Neural progenitor cell (in vitro differentiated cells): ENCODE data around the gene PNMA8A. TPM values are rescaled to one million over a fixed set of nuclear protein-coding genes. Genes with fewer than 3 reads are reported as not detected.

Experiments
- DNase-seq: peaks from one replicate; pipeline ENCODE4 v3.0.0-alpha.2; 2016; ENCODE audit warnings: low spot score
- H2AFZ ChIP-seq: fragments of 200-600 bp; sonication (generic); replicated peaks from 2 replicates; pipeline ENCODE4 v1.6.1; 2016; ENCODE audit warnings: antibody characterized with exemption
- H3F3A ChIP-seq: fragments of 200-600 bp; sonication (generic); 2 replicates; pipeline ENCODE4 v1.6.1; 2016; ENCODE audit warnings: antibody characterized with exemption, low read depth
- H3K27ac ChIP-seq: fragments of 200-600 bp; sonication (generic); 2 replicates; pipeline ENCODE4 v1.5.1; 2016; ENCODE audit warnings: mild to moderate bottlenecking
- H3K27me3 ChIP-seq: fragments of 200-600 bp; sonication (generic); 2 replicates; pipeline ENCODE4 v1.6.1; 2016; ENCODE audit warnings: mild to moderate bottlenecking, moderate library complexity
- H3K36me3 ChIP-seq: fragments of 200-600 bp; sonication (generic); 2 replicates; pipeline ENCODE4 v1.5.1; 2016
- H3K4me1 ChIP-seq: fragments of 200-600 bp; sonication (generic); 2 replicates; pipeline ENCODE4 v1.6.1; 2016; ENCODE audit warnings: mixed run types
- H3K4me2 ChIP-seq: fragments of 200-600 bp; sonication (generic); 2 replicates; pipeline ENCODE4 v1.6.1; 2016
- H3K4me3 ChIP-seq: fragments of 200-600 bp; sonication (generic); 2 replicates; pipeline ENCODE4 v1.5.1; 2016
- H3K79me2 ChIP-seq: fragments of 200-600 bp; sonication (generic); 2 replicates; pipeline ENCODE4 v1.6.1; 2016; ENCODE audit warnings: low read depth
- H3K9ac ChIP-seq: fragments of 200-600 bp; sonication (generic); 2 replicates; pipeline ENCODE4 v1.6.1; 2016
- H3K9me3 ChIP-seq: fragments of 200-600 bp; sonication (generic); 2 replicates; pipeline ENCODE4 v1.5.1; 2016; ENCODE audit warnings: low read depth
- H4K20me1 ChIP-seq: fragments of 200-600 bp; sonication (generic); 2 replicates; pipeline ENCODE4 v1.6.1; 2016; ENCODE audit warnings: low read depth
- H3K27ac Mint-ChIP-seq: 3 replicates; pipeline ENCODE4 v1.8.0; 2021; ENCODE audit warnings: mixed read lengths
- H3K27me3 Mint-ChIP-seq: 2 replicates; pipeline ENCODE4 v1.8.0; 2022; ENCODE audit warnings: low read depth, mild to moderate bottlenecking, inconsistent platforms, moderate library complexity, mixed read lengths; ENCODE audit not compliant: insufficient read depth
- H3K36me3 Mint-ChIP-seq: 3 replicates; pipeline ENCODE4 v1.8.0; 2021; ENCODE audit warnings: mixed read lengths
- H3K4me1 Mint-ChIP-seq: 3 replicates; pipeline ENCODE4 v1.8.0; 2021; ENCODE audit warnings: mixed read lengths
- H3K4me3 Mint-ChIP-seq: 3 replicates; pipeline ENCODE4 v1.8.0; 2021; ENCODE audit warnings: mild to moderate bottlenecking, moderate library complexity, mixed read lengths
- H3K9me3 Mint-ChIP-seq: 3 replicates; pipeline ENCODE4 v1.8.0; 2020; ENCODE audit warnings: mixed read lengths
- CTCF ChIP-seq: fragments of 200-600 bp; sonication (generic); IDR thresholded peaks from 2 replicates; pipeline ENCODE4 v1.5.1; 2017; ENCODE audit warnings: antibody characterized with exemption, mild to moderate bottlenecking
- EZH2 ChIP-seq: fragments of 200-600 bp; sonication (generic); IDR thresholded peaks from 2 replicates; pipeline ENCODE4 v1.6.1; 2017; ENCODE audit warnings: antibody characterized with exemption, mild to moderate bottlenecking, moderate library complexity
- EZH2phosphoT487 ChIP-seq: fragments of 200-600 bp; sonication (generic); IDR thresholded peaks from 2 replicates; pipeline ENCODE4 v1.6.1; 2017; ENCODE audit warnings: antibody characterized with exemption
- total RNA-seq: library from RNA; depleted of rRNA; stranded (reverse); fragments of >200 nt; gene quantifications from 2 replicates; pipeline ENCODE4 v1.2.3, GENCODE V29; 2015; ENCODE audit warnings: low replicate concordance

PNMA8A gene
- total RNA-seq, 1 donor from 2014 or later = 43.9 TPM

DNA sequence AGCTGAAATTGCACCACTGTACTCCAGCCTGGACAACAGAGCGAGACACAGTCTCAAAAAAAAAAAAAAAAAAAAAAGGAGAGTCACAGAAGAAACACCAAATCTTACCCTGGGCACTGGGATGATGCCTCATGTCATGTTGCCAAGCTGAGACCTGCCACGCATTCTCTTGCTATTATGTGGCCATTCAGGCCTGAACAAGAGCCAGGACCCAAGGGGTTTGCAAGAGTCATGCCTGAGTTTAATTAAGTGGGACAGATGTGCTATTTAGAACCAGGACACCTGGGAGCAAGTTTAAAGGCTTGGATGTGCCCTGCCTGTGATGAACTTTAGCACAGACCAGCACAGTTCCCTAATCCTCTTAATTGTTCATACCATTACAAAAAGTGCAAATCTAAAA is 9.8 kb downstream of the PNMA8A start:
- no peak overlapping the region for H3K27ac ChIP-seq
- no peak overlapping the region for H3K27ac Mint-ChIP-seq
- peaks cover 2% of the 10 kb centered on the region for H3K9me3 Mint-ChIP-seq
- peaks cover 6% of the 10 kb centered on the region for H3K27me3 Mint-ChIP-seq
- no peaks in the 10 kb centered on the region for H3K27me3 ChIP-seq
- no peaks in the 10 kb centered on the region for H3K4me1 ChIP-seq
- H3K79me2 ChIP-seq = no peaks in the 10 kb centered on the region
- no peak overlapping the region for H2AFZ ChIP-seq
- TF ChIP-seq CTCF (no peak), EZH2phosphoT487 (no peak), EZH2 (no peak)
- no peak overlapping the region for H3K4me3 ChIP-seq
- no peak overlapping the region for H3K4me3 Mint-ChIP-seq
- H3K9ac ChIP-seq = no peak overlapping the region
- H3K36me3 ChIP-seq = no peaks in the 10 kb centered on the region
- H3F3A ChIP-seq = no peaks in the 10 kb centered on the region
- peaks cover 8% of the 10 kb centered on the region for H3K4me1 Mint-ChIP-seq
- no peak for DNase-seq
- H3K4me2 ChIP-seq = no peak overlapping the region
- H3K9me3 ChIP-seq = no peaks in the 10 kb centered on the region
- no peaks in the 10 kb centered on the region for H4K20me1 ChIP-seq
- H3K36me3 Mint-ChIP-seq = peaks cover 7% of the 10 kb centered on the region

GRCh38 chr19:46460981-46461380 is 10.4 kb downstream of the PNMA8A start:
- no peak overlapping the region for H3K4me3 Mint-ChIP-seq
- H3K79me2 ChIP-seq = no peaks in the 10 kb centered on the region
- no peak for DNase-seq

DNA sequence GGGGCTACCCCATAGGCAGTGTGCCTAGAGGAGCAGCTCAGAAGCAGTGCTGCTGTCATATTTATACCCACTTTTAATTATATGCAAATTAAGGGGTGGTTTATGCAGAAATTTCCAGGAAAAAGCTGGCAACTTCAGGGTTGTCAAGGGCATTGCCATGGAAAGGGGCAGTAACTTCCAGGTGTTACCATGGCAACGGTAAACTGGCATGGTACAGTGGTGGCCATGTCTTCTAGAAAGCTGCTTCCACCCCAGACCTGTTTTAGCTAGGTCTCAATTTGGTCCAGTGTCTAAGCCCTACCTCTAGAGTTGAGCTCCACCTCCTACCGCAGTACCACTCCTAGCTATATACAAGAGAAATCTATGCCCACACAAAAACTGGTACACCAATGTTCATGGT is 11.3 kb downstream of the PNMA8A start:
- Mint-ChIP-seq H3K4me3 (no peak overlapping the region), H3K27me3 (peaks cover 8% of the 10 kb centered on the region), H3K9me3 (peaks cover 2% of the 10 kb centered on the region), H3K4me1 (peaks cover 8% of the 10 kb centered on the region), H3K36me3 (peaks cover 3% of the 10 kb centered on the region), H3K27ac (no peak overlapping the region)
- H3K27me3 ChIP-seq = no peaks in the 10 kb centered on the region
- TF ChIP-seq EZH2phosphoT487 (no peak), CTCF (no peak), EZH2 (no peak)
- H2AFZ ChIP-seq = no peak overlapping the region
- no peak overlapping the region for H3K4me3 ChIP-seq
- H3K9ac ChIP-seq = no peak overlapping the region
- no peaks in the 10 kb centered on the region for H3K79me2 ChIP-seq
- no peaks in the 10 kb centered on the region for H3K4me1 ChIP-seq
- H3K27ac ChIP-seq = no peak overlapping the region
- H3F3A ChIP-seq = no peaks in the 10 kb centered on the region
- H4K20me1 ChIP-seq = no peaks in the 10 kb centered on the region
- no peak overlapping the region for H3K4me2 ChIP-seq
- H3K9me3 ChIP-seq = no peaks in the 10 kb centered on the region
- no peak for DNase-seq
- H3K36me3 ChIP-seq = no peaks in the 10 kb centered on the region

More at GRCh38 chr19:46460981-46461380, 10.4 kb downstream of the PNMA8A start:
- TF ChIP-seq EZH2phosphoT487 = no peak
- no peak for TF ChIP-seq CTCF
- TF ChIP-seq EZH2 = no peak
- H3K27me3 Mint-ChIP-seq = peaks cover 8% of the 10 kb centered on the region
- Histone ChIP-seq H4K20me1 (no peaks in the 10 kb centered on the region), H3K9me3 (no peaks in the 10 kb centered on the region), H3K4me3 (no peak overlapping the region), H3F3A (no peaks in the 10 kb centered on the region), H3K4me1 (no peaks in the 10 kb centered on the region), H3K36me3 (no peaks in the 10 kb centered on the region), H3K9ac (no peak overlapping the region), H3K27ac (no peak overlapping the region), H3K4me2 (no peak overlapping the region), H3K27me3 (no peaks in the 10 kb centered on the region), H2AFZ (no peak overlapping the region)
- no peak overlapping the region for H3K27ac Mint-ChIP-seq
- peaks cover 2% of the 10 kb centered on the region for H3K9me3 Mint-ChIP-seq
- H3K4me1 Mint-ChIP-seq = peaks cover 8% of the 10 kb centered on the region
- peaks cover 3% of the 10 kb centered on the region for H3K36me3 Mint-ChIP-seq
